Glomerular visceral epithelial cell (primary cell): ENCODE measurements around the gene ZDHHC6.
"Not testable (repeated sequence)": the region's sequence is repeated elsewhere in the genome, so short reads cannot be mapped to it uniquely, and the experiment has no call there.

Experiments used
- DNase-seq: peaks from one replicate; pipeline ENCODE4 v3.0.0-alpha.2; 2016; ENCODE audit errors: extremely low spot score

ZDHHC6 gene, protein sequence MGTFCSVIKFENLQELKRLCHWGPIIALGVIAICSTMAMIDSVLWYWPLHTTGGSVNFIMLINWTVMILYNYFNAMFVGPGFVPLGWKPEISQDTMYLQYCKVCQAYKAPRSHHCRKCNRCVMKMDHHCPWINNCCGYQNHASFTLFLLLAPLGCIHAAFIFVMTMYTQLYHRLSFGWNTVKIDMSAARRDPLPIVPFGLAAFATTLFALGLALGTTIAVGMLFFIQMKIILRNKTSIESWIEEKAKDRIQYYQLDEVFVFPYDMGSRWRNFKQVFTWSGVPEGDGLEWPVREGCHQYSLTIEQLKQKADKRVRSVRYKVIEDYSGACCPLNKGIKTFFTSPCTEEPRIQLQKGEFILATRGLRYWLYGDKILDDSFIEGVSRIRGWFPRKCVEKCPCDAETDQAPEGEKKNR

DNA sequence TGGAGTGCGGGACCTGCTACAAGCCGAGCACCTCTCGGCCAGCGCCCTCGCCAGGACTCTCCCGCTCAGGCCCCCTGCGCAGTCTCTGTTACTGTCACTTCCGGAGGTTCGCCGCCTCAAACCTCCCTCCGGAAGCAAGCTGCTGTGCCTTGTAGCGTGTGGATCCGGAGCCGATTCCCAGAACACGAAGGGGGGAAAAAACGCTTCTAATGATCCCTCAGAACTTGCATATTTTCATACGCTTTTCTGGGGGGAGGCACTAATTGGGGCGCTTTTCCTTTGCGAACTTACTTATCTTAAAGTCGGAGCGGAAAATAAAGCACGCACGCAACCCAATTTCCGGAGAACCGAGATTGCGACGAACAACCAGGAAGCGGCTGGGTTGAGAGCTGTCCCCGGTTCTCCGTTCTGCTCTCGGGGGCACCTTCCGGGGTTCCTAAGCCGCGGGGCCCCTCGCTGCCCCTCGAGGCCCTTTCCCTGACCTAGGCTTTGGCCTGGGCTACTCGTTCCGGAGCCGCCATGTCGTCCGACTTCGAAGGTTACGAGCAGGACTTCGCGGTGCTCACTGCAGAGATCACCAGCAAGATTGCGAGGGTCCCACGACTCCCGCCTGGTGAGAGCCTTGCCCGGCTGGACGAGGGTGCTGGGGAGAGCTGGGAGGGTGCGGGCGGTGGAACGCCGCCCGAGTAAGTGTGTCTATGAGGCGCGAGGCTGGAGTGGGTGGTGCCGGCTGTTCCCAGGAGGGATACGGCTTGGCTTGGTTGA lies at the start of gene ZDHHC6, which contains the start of gene VTI1A:
TSS of gene ZDHHC6 (minus strand) at position 60 of the 765 bp plus-strand sequence. CDS start 1,478 bp downstream, outside the sequence.
TSS of gene VTI1A (plus strand) at position 361 of the 765 bp plus-strand sequence. CDS start at position 520, 159 bp downstream.
- peak; percentile 83 for DNase-seq

DNA sequence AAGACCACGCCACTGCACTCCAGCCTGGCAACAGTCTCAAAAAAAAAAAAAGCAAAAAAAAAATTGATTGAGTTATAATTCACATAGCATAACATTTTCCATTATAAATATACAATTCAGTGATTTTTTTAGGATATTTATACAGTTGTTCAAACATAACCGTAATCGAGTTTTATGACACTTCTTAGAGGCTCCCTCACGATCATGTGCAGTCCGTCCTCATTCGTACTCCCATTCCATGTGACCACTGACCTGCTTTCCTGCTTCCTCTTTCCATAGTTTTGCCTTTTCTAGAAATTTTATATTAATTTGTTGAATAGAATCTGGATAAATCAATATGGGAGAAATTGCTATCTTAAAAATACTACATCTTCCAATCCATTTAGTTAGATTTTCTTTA lies 46.0 kb upstream of the ZDHHC6 start:
- no peak for DNase-seq

DNA sequence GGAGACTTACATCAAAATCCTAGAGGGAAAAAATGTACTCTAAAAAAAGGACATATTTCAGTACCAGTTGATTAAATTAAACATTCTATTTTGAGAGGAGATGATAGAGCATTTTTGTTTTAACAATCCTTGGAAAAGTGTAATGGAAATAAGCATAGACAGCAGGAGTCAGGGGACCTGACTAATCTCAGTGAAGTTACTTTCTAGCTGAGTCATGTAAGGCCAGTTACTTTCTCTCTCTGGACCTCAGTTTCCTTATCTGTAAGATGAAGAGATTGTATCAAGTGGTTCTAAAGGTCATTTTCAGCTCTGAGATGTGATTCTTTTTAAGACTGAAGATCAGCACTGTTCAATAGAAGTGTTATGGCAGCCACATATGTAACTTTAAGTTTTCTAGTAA lies 44.4 kb upstream of the ZDHHC6 start:
- no peak for DNase-seq

DNA sequence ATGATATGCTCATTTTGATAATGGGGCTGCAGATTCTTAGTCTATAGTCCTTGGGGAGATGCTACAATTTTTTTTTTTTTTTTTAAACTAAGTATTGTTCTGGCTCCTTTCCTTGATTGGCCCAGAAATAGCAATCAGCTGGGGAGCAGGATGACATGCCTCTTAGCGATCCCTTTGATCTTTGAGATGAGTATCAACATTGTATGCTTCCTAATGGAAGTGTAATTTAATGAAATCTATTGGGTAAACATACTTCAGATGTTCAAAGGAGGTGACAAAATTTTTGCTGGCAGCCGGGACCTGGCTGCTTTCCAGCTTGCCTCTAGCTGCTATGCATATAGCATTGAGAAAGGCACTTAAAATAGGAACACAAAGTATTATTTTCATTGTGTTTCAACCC lies 43.8 kb upstream of the ZDHHC6 start:
- DNase-seq, result no peak

DNA sequence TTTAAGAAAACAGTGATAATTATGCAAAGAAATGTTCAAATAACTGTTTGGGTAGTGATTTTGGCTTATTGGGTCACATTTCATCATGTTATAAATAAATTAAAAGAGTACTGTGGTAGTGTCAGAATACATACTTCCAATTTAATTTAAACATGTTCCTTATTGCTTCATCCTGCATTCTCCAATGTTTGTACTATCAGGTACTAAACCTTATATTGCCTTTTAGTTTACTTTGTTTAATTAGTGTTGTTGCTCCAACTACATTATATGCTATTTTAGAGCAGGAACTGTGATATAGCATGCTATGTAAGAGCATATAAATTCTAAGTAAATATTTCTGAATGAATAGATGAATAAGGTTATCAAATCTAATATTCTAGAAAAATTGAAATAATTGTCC lies 41.2 kb upstream of the ZDHHC6 start:
- DNase-seq, result no peak

DNA sequence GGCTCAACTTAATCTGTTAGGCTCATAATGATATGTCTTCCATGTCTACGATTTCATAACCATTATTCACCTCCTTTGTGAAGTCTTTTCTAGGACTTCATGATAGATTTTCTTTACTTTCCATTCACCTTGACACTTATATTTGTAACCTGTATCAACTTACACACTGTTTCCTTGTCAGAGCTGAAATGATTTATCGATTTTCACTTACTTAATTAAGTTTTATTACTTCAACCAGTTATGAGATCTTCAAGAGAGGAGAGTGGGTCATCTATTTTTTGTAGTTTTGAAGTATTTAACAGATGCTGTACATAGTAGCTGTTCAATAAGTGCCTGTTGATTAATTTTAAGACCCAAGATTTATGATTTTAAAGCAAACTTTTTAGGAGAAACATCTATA lies 37.7 kb upstream of the ZDHHC6 start:
- DNase-seq, result no peak

DNA sequence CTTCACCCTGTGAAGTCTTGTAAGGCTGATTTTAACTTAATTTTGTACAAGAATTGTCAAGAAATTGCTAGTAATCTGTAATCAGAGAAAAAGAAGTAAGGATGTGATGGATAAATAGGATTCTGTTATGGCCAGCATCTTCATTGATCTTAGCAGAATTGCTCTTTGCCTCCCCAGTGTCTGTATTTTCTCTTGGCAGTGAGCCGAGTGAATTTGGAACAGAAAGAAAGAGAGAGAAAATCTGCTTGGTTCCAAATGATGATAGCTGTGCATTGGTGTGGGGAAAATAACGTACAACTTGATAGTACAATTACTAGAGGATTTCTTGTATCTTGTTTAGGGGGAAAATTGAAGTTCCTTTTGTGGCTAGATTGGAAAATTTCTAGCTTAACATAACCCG lies 34.9 kb upstream of the ZDHHC6 start:
- no peak for DNase-seq

DNA sequence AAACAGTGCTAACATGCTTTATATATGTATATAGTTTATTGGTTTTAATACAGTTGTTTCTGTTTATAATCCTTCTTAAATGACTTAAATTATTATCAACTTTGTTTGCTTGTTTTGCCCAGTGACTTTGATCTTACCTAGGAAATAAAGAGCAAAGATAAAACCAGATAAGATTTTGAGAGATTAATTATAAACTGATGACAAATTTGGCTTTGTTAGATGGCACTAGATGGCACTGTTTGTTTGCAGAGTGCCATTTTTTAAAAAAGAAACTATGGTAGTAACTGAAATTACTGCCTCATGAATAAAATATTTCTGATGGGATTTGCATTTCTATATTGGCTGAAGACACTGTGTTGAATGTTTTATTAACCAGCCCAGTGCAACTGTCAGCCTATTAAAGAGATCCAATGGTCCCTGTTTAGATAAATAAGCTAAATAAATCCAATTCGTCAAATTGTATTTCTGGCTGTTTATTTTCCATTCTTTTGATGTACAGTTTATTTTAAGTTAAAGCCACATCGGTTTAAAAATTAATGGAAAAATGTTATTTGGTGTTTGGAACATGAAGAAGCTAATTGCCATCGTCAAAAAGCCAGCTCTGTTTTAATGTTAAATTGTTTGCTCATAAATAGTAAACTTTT lies 29.0 kb upstream of the ZDHHC6 start:
- DNase-seq, result peak; percentile 8

DNA sequence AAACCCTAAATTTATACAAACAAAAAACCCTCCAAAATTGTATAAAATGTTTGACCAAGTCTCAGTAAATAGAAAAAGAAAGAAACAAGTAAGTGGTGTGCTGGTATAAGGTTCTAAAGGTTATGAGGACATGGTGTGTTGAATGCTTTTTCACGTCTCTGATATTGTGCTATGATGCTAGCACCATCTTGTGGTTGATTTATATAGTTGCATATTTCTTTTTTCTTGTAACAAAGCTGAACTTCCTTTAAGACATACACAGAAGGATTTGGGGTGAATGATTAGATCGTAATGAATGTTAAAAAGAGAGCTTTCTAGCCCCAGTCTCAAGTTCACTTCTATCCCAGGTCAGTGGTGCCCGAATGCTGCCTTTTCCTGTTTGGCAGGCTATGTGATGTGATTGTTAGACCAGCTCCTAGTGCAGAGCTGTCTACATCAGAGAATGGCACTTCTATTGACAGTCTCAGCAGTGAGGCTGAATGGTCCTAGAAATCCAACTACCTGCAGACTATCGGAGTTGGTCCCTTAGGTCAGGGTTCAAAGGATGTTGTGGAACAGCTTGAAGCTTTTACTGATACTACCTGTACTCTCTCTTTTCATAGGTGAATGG lies 25.3 kb upstream of the ZDHHC6 start:
- peak; percentile 39 for DNase-seq

DNA sequence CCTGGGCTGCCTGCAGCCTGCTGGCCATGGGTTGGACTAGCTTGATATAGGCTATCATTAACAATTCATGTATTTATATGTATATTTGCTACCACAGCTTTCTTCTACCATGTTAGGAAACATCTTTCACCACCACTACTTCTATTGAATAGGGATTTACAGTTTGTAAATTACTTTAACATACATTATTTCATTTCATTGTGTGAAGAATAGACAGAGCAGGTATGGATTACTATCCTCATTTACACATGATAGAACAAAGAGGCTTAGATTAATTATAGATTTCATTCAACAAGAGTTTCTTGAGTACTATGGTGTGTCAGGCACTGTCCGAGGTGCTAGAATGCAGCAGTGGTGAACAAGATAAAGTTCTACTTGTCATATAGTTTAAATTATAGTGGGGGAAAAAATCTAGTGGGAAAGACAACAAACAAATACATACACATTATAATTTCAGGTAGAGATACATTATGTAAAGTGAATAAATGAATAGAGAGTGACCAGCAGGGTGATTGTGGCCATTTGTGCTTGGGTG lies 20.9 kb upstream of the ZDHHC6 start:
- DNase-seq, result no peak

DNA sequence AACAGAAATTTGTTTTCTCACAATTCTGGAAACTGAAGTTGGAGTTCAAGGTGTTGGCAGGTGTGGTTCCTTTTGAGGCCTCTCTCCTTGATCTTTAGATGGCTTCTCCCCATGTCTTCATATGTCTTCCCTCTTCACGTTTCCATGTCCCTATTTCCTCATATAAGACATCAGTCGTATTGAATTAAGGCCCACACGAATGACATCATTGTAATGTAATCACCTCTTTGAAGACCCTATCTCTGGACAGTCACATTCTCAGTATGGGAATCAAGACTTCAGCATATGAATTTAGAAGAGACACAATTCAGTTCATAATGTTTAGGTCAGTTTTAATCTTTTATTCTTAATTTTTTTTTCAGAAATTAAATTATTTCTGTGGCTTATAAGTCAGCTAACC lies 20.1 kb upstream of the ZDHHC6 start:
- DNase-seq, result no peak

DNA sequence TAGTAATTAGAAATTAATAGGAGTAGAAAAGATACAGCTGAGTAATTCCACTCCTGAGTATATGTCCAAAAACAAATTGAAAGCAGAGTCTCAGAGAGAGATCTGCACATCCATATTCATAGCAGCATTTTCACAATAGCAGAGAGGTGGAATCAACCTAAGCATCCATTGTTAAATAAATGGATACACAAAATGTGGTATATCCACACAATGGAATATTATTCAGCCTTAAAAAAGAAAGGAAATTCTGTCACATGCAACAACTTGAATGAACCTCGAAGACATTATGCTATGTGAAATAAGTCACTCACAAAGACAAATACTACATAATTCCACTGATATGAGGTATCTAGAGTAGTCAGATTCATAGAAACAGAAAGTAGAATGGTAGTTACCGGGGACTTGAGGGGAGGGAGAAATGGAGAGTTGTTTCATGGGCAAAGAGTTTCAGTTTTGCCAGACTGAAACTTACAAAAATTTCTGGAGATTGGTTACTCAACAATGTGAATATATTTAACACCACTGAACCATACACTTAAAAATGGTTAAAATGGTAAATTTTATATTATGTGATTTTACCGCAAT lies 18.7 kb upstream of the ZDHHC6 start:
- no peak for DNase-seq

DNA sequence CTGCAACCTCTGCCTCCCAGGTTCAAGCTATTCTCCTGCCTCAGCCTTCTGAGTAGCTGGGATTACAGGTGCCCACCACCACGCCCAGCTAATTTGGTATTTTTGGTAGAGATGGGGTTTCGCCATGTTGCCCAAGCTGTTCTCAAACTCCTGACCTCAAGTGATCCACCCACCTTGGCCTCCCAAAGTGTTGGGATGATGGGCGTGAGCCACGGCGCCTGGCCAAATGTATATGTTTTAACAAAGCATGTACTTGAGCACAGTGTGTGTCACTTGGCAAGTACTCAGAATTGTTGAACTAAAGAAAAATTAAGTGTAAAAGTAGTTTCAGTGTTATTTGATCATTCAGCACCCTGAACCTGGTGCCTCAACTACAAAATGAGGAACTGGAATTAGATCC lies 17.4 kb upstream of the ZDHHC6 start:
- DNase-seq, result not testable (repeated sequence)

DNA sequence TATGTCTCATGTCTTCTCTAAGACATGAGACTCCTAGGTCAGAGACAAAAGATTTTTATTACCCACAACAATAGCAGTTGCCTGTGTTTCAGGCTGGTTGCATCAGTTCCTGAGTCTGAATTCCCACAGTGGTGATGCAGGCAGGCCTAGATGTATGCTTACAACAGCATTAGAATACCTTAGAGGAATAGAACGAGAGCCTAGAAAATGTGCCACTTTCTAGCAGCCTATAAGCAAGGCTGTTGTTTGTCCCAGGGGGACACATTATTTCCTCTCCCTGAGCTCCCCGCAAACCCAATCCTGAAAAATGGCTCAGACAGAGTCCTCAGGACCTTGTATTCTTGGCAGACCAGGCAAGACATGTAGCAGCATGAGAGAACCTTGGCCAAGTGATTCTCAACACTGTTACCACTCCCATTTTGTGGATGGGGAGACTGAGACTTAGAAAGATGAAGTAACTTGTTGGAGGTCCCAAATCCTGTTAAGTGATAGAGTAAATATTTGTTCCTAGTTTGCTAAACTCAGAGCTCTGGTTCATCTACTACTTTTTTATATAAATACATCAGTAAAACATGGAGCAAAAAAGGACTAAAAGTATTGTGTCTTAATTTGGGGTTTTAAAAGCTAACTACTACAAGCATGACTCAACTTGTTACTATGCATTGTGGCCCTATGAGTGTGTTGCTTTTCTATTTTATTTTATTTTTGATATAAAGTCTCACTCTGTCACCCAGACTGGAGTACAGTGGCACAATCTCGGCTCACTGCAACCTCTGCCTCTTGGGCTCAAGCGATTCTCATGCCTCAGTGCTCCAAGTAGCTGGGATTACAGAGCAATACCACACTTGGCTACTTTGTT lies 14.5 kb upstream of the ZDHHC6 start:
- DNase-seq, result no peak

DNA sequence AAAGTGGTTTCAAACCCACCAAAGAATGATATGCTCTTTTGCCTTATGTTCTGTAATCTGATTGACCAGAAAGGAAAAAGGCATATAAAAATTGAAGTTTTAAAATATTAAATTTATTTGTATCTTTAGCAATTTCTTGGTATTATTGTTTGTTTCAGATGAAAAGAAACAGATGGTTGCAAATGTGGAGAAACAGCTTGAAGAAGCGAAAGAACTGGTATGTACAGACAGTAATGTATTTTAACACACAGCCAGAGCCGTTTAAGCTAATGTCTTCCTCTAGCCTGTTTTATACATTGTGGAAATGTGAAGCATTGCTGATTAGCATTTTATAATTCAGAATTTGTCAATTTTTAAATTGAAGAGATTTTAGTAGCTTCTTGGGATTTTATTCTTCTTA lies 13.7 kb upstream of the ZDHHC6 start:
- no peak for DNase-seq

DNA sequence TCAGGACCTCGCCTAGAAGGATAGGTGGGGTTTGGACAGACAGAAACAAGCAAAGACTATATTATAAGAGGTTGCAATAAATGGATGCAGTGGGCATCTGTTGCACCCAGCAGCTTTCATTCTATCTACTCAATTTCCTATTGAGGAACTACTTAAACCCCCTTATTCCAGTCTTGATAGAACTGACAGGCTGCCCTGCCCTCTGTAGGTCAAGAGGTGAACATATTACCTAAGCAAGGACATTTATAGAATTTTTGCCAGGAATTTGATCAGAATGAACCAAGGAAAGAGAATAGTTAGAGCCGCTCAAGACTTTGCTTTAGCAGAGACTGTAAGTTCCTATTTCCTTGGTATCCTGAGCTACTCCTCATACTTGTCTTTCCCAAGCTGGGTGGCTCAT lies 9.8 kb upstream of the ZDHHC6 start:
- no peak for DNase-seq

DNA sequence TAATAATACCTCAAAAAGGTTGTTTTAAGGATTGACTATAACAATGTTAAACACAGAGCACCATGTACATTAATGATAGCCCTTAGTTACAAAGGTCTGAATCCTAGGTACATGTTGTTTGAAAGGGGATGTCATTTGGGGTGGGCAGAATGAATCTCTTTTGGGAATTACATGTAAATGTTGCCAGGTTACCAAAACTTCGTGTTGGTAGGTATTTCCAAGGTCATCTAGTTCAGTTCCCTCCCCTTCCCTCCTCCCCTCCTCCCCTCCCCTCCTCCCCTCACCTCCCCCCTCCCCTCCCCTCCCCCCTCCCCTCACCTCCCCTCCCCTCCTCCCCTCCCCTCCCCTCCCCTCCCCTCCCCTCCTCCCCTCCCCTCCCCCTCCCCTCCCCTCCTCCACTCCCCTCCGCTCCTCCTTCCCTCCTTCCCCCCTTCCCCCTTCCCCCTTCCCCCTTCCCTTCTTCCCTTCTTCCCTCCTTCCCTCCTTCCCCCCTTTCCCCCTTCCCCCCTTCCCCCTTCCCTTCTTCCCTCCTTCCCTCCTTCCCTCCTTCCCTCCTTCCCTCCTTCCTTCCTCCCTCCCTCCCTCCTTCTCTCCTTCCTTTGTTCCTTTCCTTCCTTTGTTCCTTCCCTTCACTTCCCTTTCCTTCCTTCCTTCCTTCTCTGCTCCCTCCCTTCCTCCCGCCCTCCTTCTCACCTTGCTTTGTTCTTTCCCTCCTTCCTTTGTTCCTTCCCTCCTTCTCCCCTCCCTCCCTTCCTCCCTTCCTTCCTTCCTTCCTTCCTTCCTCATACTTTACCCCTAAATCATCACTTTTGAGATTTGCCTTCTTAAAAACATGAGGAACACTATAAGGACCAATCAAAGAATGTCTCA lies 8.4 kb upstream of the ZDHHC6 start:
- DNase-seq, result no peak

DNA sequence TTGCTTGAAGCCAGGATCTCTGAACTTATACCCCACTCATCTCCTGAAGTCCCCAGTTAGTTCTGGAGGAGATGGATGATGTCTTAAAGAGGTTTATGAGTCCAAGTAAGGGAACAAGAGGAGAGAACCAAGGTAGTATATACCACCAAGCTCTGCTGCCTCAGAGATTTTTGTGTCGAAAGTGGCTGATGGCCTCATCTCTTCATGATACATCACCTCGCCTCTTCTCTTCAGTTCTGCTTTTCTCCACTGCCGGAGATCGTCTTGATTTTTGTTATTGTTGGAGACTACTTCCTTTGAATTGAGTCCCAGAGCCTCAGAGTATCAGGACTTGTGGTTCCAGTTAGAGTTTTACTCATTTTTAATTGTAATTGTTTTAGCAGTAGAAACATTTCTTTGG lies 2.2 kb upstream of the ZDHHC6 start:
- DNase-seq, result no peak

DNA sequence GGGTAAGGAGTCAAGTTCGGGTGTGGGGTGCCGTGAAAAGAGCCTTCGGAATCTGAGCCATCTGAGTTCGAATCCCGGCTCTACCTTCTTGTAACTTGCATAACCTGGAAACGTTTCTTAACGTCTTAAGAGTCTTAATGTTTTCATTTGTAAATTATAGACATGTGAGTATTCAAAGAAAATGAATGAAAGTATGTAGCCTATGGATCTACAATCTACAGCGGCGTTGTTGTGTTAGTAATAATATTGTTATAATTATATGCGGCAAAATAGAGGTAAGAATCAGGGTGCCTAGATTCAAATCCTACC lies 860 bp upstream of the ZDHHC6 start:
- DNase-seq, result no peak
